GM12878 (cell line): Measurements from ENCODE around the gene RTEL1. TPM values are rescaled to one million over a fixed set of nuclear protein-coding genes. Genes with fewer than 3 reads are reported as not detected.
A peak's percentile ranks its signal among the peaks of the same experiment; 100 is the strongest.

Source experiments
- ATAC-seq: fragments of 200-7000 bp; cut with Tn5 transposase; 3 replicates; pipeline ENCODE4 v1.9.1; 2020; ENCODE audit warnings: mild to moderate bottlenecking, moderate library complexity
- BruUV-seq: library from RNA; stranded (reverse); fragments of 400-500 nt; replicated peaks from 2 replicates; lab custom pipeline; 2021; lab: Mats Ljungman, UMichigan
- CTCF ChIA-PET: fragments of 300-600 bp; sonication (Branson Sonifier 250); formaldehyde crosslinking; extraction: SDS; loops from one replicate; lab custom pipeline; 2021; ENCODE audit warnings: inconsistent platforms; lab: Yijun Ruan, JAX
- POLR2A ChIA-PET: fragments of 350-600 bp; formaldehyde crosslinking; extraction: SDS; loops from one replicate; lab custom pipeline; 2021; ENCODE audit warnings: inconsistent platforms; lab: Charles Lee
- RAD21 ChIA-PET: fragments of 300-600 bp; sonication (Branson Sonifier 250); formaldehyde crosslinking; loops from one replicate; lab custom pipeline; 2023; ENCODE audit warnings: antibody characterized with exemption; ENCODE audit not compliant: unreplicated experiment; lab: Charles Lee
- SMC1A ChIA-PET: fragments of 300-600 bp; sonication (Branson Sonifier 250); formaldehyde crosslinking; loops from one replicate; lab custom pipeline; 2023; ENCODE audit not compliant: unreplicated experiment, uncharacterized antibody; lab: Charles Lee
- DNase-seq: peaks from one replicate; pipeline ENCODE4 v3.0.0-alpha.2; 2011; ENCODE audit warnings: low read depth, low spot score
- FAIRE-seq: peaks from 3 replicates; lab custom pipeline; 2011; peaks lifted over from hg19 to GRCh38; lab: Jason Lieb, UNC
- H2AFZ ChIP-seq: 2 replicates; pipeline ENCODE4 v1.6.0; 2011; ENCODE audit warnings: low read depth, low read length, control low read depth; ENCODE audit not compliant: control insufficient read depth
- H3K27ac ChIP-seq: 2 replicates; pipeline ENCODE4 v1.5.1; 2011; ENCODE audit warnings: control low read depth; ENCODE audit not compliant: control insufficient read depth, insufficient read depth
- H3K27me3 ChIP-seq, 2 experiments: replicated peaks in 1 of 2; 2 replicates each; pipeline versions ENCODE4 v1.6.0 to v1.6.1; 2011; ENCODE audit warnings: low read length in 1 of 2; ENCODE audit not compliant: control insufficient read depth in 2 of 2, insufficient read depth in 2 of 2
- H3K36me3 ChIP-seq, 2 experiments: 2 replicates each; pipeline ENCODE4 v1.5.1; 2011; ENCODE audit warnings: low read length in 1 of 2; ENCODE audit not compliant: control insufficient read depth in 2 of 2, insufficient read depth in 2 of 2
- H3K4me1 ChIP-seq: 2 replicates; pipeline ENCODE4 v1.6.1; 2011; ENCODE audit warnings: mild to moderate bottlenecking, low read length, moderate library complexity, mixed read lengths; ENCODE audit not compliant: control insufficient read depth, insufficient read depth
- H3K4me2 ChIP-seq: 2 replicates; pipeline ENCODE4 v1.6.0; 2011; ENCODE audit warnings: control low read depth; ENCODE audit not compliant: control insufficient read depth, insufficient read depth
- H3K4me3 ChIP-seq: fragments of 200-600 bp; sonication (generic); 2 replicates; pipeline ENCODE4 v1.5.1; 2016
- H3K79me2 ChIP-seq: 2 replicates; pipeline ENCODE4 v1.6.0; 2011; ENCODE audit warnings: low read length; ENCODE audit not compliant: control insufficient read depth, insufficient read depth
- H3K9ac ChIP-seq: 2 replicates; pipeline ENCODE4 v1.8.0; 2011; ENCODE audit warnings: low read length, control low read depth, mixed read lengths; ENCODE audit not compliant: control insufficient read depth, insufficient read depth
- H3K9me3 ChIP-seq: replicated peaks from 3 replicates; pipeline ENCODE4 v1.5.1; 2011; ENCODE audit warnings: mild to moderate bottlenecking, low read length; ENCODE audit not compliant: control insufficient read depth, insufficient read depth
- H4K20me1 ChIP-seq: 2 replicates; pipeline ENCODE4 v1.6.0; 2011; ENCODE audit not compliant: control insufficient read depth, insufficient read depth
- BHLHE40 ChIP-seq, 2 experiments: fragments of 450-650 bp in 1 of 2; IDR thresholded peaks; 2 replicates each; pipeline ENCODE4 v1.6.1; 2011 to 2017; ENCODE audit warnings: low read depth in 2 of 2, borderline replicate concordance in 1 of 2, improper control_type of control experiment in 1 of 2, low read length in 1 of 2, mild to moderate bottlenecking in 1 of 2
- CREB1 ChIP-seq: IDR thresholded peaks from 2 replicates; pipeline ENCODE4 v1.6.1; 2012; ENCODE audit warnings: low read depth, mild to moderate bottlenecking, inconsistent platforms
- DPF2 ChIP-seq: fragments of 450-650 bp; IDR thresholded peaks from 2 replicates; pipeline ENCODE4 v1.6.1; 2017; ENCODE audit warnings: mild to moderate bottlenecking
- EGR1 ChIP-seq, 2 experiments: IDR thresholded peaks; 1 replicate in 1 of 2; 2 replicates in 1 of 2; pipeline ENCODE4 v1.6.1; 2011 to 2012; ENCODE audit warnings: low read depth in 2 of 2, low read length in 2 of 2, borderline replicate concordance in 1 of 2, mild to moderate bottlenecking in 1 of 2, moderate library complexity in 1 of 2
- ETV6 ChIP-seq, 2 experiments: fragments of 450-650 bp in 1 of 2; IDR thresholded peaks in 1 of 2; conservative IDR thresholded peaks in 1 of 2; 2 replicates each; pipeline ENCODE4 v1.6.1; 2014; ENCODE audit warnings: antibody characterized with exemption in 1 of 2, borderline replicate concordance in 1 of 2, low read depth in 1 of 2, mild to moderate bottlenecking in 1 of 2, moderate library complexity in 1 of 2
- GABPA ChIP-seq: IDR thresholded peaks from 2 replicates; pipeline ENCODE4 v1.6.1; 2014; ENCODE audit warnings: antibody characterized with exemption, low read depth, mild to moderate bottlenecking, inconsistent platforms
- IKZF1 ChIP-seq: fragments of 450-650 bp; conservative IDR thresholded peaks from 2 replicates; pipeline ENCODE4 v1.6.1; 2017; ENCODE audit warnings: antibody characterized with exemption, mild to moderate bottlenecking
- IKZF2 ChIP-seq, 2 experiments: fragments of 450-650 bp; IDR thresholded peaks; 2 replicates each; pipeline ENCODE4 v1.6.1; 2017; ENCODE audit warnings: mild to moderate bottlenecking in 2 of 2, moderate library complexity in 2 of 2
- IRF3 ChIP-seq: fragments of 450-650 bp; IDR thresholded peaks from 2 replicates; pipeline ENCODE4 v1.6.1; 2014; ENCODE audit warnings: mild to moderate bottlenecking
- IRF4 ChIP-seq: IDR thresholded peaks from 2 replicates; pipeline ENCODE4 v1.6.1; 2011; ENCODE audit warnings: low read depth, low read length
- JUNB ChIP-seq: IDR thresholded peaks from 2 replicates; pipeline ENCODE4 v1.6.1; 2016; ENCODE audit warnings: antibody characterized with exemption, mild to moderate bottlenecking
- NRF1 ChIP-seq: conservative IDR thresholded peaks from 2 replicates; pipeline ENCODE4 v1.6.1; 2011; ENCODE audit warnings: mild to moderate bottlenecking, low read depth, low read length, improper control_type of control experiment
- POLR2A ChIP-seq: IDR thresholded peaks from 2 replicates; pipeline ENCODE4 v1.6.1; 2011; ENCODE audit warnings: low read depth, mild to moderate bottlenecking, low read length
- POLR2AphosphoS5 ChIP-seq: IDR thresholded peaks from 2 replicates; pipeline ENCODE4 v1.6.1; 2011; ENCODE audit warnings: mild to moderate bottlenecking, low read length, inconsistent platforms
- RELB ChIP-seq: fragments of 450-650 bp; IDR thresholded peaks from 2 replicates; pipeline ENCODE4 v1.6.1; 2017; ENCODE audit warnings: low read depth, mild to moderate bottlenecking, moderate library complexity
- RUNX3 ChIP-seq: IDR thresholded peaks from 2 replicates; pipeline ENCODE4 v1.6.1; 2012; ENCODE audit warnings: low read length, inconsistent platforms
- TCF3 ChIP-seq: IDR thresholded peaks from 2 replicates; pipeline ENCODE4 v1.6.1; 2012; ENCODE audit warnings: low read depth, mild to moderate bottlenecking, low read length, borderline replicate concordance; ENCODE audit not compliant: insufficient read depth
- ZNF24 ChIP-seq: fragments of 450-650 bp; IDR thresholded peaks from 2 replicates; pipeline ENCODE4 v1.6.1; 2017; ENCODE audit warnings: antibody characterized with exemption, mild to moderate bottlenecking
- WGBS: methylation state at CpG from one replicate; pipeline ENCODE4 v1.1.6; 2016; ENCODE audit warnings: low lambda C conversion rate; ENCODE audit not compliant: insufficient replicate concordance, insufficient coverage; ENCODE audit errors: missing lambda C conversion rate; 5-methylcytosine and 5-hydroxymethylcytosine counted together
- in situ Hi-C: fragments of 300-500 bp; cut with MboI; formaldehyde crosslinking; loops from 9 replicates; pipeline ENCODE4 v1.14.3; 2018; ENCODE audit warnings: mixed read lengths
- intact Hi-C: fragments of 100-400 bp; cut with micrococcal nuclease; formaldehyde crosslinking; loops from one replicate; pipeline ENCODE4 v1.14.2; 2022; ENCODE audit not compliant: unreplicated experiment
- polyA plus RNA-seq, 11 experiments: library from polyadenylated mRNA; depleted of rRNA in 4 of 11; unstranded in 6 of 11; stranded (reverse) in 5 of 11; fragments of >200 nt; fragmentation: Nextera tagmentation in 4 of 11; fragmentation: Illumina TruSeq in 1 of 11; extraction: Ambion mirVana in 4 of 11; extraction: Trizol in 1 of 11; gene quantifications; 1 replicate in 1 of 11; 2 replicates in 10 of 11; pipeline versions ENCODE4 v1.2.1 to v1.2.3, GENCODE V29; 2011 to 2016; ENCODE audit warnings: inconsistent platforms in 2 of 11, missing spikeins in 2 of 11, low read depth in 1 of 11
- total RNA-seq, 4 experiments: library from RNA; depleted of rRNA in 3 of 4; stranded (reverse); fragments of >200 nt in 3 of 4; fragmentation: Illumina TruSeq in 1 of 4; extraction: Trizol in 1 of 4; gene quantifications; 2 replicates each; pipeline versions ENCODE4 v1.2.1 to v1.2.3, GENCODE V29; 2013 to 2021
- TF ChIP-seq, protein P1 (sequence below): fragments of 450-650 bp; IDR thresholded peaks from 2 replicates; pipeline ENCODE4 v1.6.1; 2016; ENCODE audit warnings: mild to moderate bottlenecking

RTEL1 gene
- total and polyA plus RNA-seq, 10 of the 15 experiments (the other 5 are each of a cell fraction or from before 2014, with no cell fraction given): 0.40 to 37.2 (median 15.6) TPM; not detected in 1

- Histone ChIP-seq H3K27ac (peak overlapping the region; percentile 94), H3K36me3 (peaks cover 5 to 24% of the 10 kb centered on the region in 2 experiments; a peak in 3 of 4 replicates), H3K4me2 (peak overlapping the region; percentile 93), H3K4me1 (peaks cover 36% of the 10 kb centered on the region), H3K9ac (peak overlapping the region; percentile 81), H4K20me1 (no peaks in the 10 kb centered on the region), H2AFZ (no peak overlapping the region), H3K27me3 (no peaks in the 10 kb centered on the region), H3K79me2 (peaks cover 23% of the 10 kb centered on the region), H3K4me3 (peak overlapping the region; percentile 84), H3K9me3 (no peaks in the 10 kb centered on the region)
- peak; percentile 69 for FAIRE-seq
- ChIA-PET CTCF (interaction anchor here (0.6 to 2.9 kb wide), 8 partner anchors 14 to 199 kb away, joined by 3 to 28 read pairs (median 4); partner anchors contain the start of genes ARFRP1, RTEL1, TPD52L2 and ZGPAT), SMC1A (interaction anchor here (0.6 to 1.7 kb wide), 7 partner anchors 9 to 92 kb away, joined by 3 to 14 read pairs (median 3); partner anchors contain the start of genes ARFRP1 and ZGPAT), POLR2A (interaction anchor here (0.6 to 2.1 kb wide), 6 partner anchors 9 to 128 kb away, joined by 3 to 6 read pairs (median 4); partner anchors contain the start of genes ARFRP1, TPD52L2 and ZGPAT), RAD21 (interaction anchor here (0.9 to 4.2 kb wide), 11 partner anchors 9 to 200 kb away, joined by 3 to 32 read pairs (median 5); partner anchors contain the start of genes ARFRP1, PTK6, RTEL1 and TPD52L2)
- BruUV-seq: no TSS peak
- ATAC-seq: peak; percentile 62
- in situ Hi-C loops (no loop called here), intact Hi-C loops (loop anchor here (2.0 kb wide), 2 partner anchors 30 to 128 kb away; partner anchors contain the start of genes ARFRP1 and TPD52L2)
- under 1% methylated on average over 29 of the region's 30 CpGs for WGBS
- no peak for DNase-seq
- TF ChIP-seq POLR2AphosphoS5 (peak; percentile 19; the same call in 1 of the 2 replicates), IKZF2 (IDR thresholded peaks at IDR 0.05) (peak in 1 of 2 experiments; percentile 39; a peak in 1 of 4 replicates), ETV6 (conservative IDR thresholded peaks at IDR 0.05 in 1 of 2, IDR thresholded peaks at IDR 0.05 in 1 of 2; ENCODE audit: borderline replicate concordance in 1 of 2, low read depth in 1 of 2) (peak in 1 of 2 experiments; percentile 26; a peak in 1 of 4 replicates), GABPA (no peak), DPF2 (peak; percentile 53), IRF4 (peak; percentile 61; the same call in 1 of the 2 replicates), EGR1 (IDR thresholded peaks at IDR 0.05; ENCODE audit: borderline replicate concordance in 1 of 2, low read depth in 2 of 2, low read length in 2 of 2) (no peak), ZNF24 (no peak), TCF3 (peak; percentile 82; the same call in 1 of the 2 replicates), POLR2A (peak; percentile 47; the same call in 1 of the 2 replicates), NRF1 (no peak), CREB1 (peak; percentile 21; the same call in 1 of the 2 replicates), RELB (peak; percentile 43; the same call in 1 of the 2 replicates), JUNB (peak; percentile 60), IKZF1 (peak; percentile 75), IRF3 (no peak), RUNX3 (peak; percentile 50), BHLHE40 (IDR thresholded peaks at IDR 0.05; ENCODE audit: borderline replicate concordance in 1 of 2, low read depth in 2 of 2, low read length in 1 of 2) (0 out of 4 replicates have a peak, but pooled peaks have one; percentile 4 to 50)
- TF ChIP-seq, protein P1, sequence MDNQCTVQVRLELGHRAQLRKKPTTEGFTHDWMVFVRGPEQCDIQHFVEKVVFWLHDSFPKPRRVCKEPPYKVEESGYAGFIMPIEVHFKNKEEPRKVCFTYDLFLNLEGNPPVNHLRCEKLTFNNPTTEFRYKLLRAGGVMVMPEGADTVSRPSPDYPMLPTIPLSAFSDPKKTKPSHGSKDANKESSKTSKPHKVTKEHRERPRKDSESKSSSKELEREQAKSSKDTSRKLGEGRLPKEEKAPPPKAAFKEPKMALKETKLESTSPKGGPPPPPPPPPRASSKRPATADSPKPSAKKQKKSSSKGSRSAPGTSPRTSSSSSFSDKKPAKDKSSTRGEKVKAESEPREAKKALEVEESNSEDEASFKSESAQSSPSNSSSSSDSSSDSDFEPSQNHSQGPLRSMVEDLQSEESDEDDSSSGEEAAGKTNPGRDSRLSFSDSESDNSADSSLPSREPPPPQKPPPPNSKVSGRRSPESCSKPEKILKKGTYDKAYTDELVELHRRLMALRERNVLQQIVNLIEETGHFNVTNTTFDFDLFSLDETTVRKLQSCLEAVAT: 0 out of 2 replicates have a peak, but pooled peaks have one; percentile 13
Observed at GRCh38 chr20:63736893-63737694, 79.0 kb downstream of the RTEL1 start.
